Activated CD4-positive, CD25-positive, alpha-beta regulatory T cell (primary cell): ENCODE results near the gene FCHSD2.

Source experiments
- DNase-seq, 4 experiments: peaks; one replicate each; lab custom pipeline; 2025; lab: John Stamatoyannopoulos, UW

The FCHSD2 gene

DNA sequence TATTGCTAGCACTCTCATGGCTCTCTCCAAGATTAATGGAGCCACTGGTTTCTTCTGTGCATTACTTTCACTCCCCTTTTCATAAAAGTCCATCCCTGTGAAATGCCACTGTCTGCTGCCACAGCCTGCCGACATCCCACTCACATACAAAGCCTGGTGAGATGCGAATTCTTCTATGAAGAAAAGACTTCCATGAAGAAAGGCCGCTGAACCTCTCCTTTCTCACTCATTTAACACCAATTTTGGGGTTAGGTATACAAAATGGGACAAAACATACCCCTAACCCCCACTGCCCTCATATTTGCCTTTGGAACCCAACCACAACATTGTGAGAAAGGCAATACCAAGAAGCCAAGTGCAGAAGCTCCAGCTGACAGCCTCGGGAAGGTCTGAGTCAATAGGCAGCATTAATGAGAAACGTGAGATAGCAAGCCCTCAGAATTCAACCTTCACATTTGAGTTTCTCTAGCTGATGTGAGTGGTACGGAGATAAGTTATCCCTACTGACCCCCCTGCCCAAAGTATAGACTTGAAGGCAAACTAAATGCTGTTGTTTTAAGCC, 171.5 kb downstream of the FCHSD2 start:
- no peak for DNase-seq

DNA sequence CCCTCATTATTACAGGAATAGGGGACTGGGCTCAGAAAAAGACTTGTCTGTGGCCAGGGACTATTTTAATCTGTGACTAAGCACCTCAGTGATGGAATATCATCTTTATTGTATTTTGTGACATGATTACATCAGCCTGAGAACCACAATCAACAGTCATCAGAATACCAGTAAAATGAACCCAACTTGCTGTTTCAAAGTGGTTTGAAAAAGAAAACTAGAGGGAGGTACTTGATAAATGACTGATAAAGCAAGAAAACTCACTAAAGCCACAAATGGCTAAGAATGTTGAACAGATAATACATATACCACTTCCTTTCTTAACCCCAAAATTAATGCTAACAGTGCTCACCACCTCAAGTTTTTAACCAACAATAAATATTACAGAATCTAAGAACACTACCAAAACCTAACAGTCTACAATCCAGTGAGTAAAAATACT, 172.2 kb downstream of the FCHSD2 start:
- DNase-seq = no peak

DNA sequence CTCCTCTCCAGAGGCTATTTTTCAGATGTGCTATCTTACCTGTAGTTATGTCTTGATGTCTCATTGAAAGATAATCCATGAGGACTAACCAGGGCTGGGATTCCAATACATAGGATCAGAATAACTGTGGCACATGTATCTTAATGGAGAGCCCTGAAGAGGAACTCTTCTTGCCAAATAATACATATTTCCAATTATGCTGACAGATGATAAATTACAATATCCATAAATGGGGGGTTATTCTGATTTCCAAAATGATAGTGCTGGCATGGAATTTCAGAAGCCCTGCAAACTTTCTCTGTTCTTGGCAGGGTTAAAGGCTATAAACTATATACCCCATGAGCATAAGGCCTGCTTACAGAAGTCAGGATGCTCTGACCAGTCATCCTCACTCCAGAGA, 173.7 kb downstream of the FCHSD2 start:
- no peak for DNase-seq

DNA sequence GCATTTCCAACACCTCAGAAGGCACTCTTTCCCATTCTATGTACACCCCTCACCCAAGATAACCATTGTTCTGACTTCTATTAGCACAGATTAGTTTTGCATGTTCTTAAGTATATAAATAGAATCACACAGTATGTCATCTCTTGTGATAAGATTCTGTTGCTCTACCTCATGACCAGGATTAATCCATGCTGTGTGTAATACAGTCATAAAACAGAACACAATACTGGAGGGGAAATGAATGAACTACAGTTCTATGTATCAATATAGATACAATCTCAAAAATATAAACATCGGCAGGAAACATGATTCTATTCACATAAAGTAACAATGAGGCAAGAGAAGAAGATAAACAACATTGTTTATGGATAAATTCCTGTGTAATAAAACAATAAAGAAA, 176.4 kb downstream of the FCHSD2 start:
- DNase-seq = no peak

DNA sequence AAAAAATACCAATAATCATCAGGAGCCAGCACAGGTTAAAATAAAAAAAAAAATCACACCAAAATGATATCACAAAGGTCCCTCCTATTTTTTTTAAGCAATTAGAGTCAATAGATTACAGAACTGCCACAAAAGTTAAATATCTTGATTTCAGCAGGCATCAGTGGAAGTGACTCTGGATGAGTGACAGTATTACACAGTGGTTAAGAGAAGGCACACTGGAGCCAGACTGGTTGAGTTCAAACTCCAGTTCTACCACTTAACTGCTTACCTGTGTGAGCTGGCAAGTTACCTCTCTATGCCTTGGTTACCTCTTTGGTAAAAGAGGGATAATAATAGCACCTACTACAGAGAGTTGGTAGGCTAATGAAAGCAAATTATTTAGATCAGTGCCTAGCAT, 179.4 kb downstream of the FCHSD2 start:
- no peak for DNase-seq

DNA sequence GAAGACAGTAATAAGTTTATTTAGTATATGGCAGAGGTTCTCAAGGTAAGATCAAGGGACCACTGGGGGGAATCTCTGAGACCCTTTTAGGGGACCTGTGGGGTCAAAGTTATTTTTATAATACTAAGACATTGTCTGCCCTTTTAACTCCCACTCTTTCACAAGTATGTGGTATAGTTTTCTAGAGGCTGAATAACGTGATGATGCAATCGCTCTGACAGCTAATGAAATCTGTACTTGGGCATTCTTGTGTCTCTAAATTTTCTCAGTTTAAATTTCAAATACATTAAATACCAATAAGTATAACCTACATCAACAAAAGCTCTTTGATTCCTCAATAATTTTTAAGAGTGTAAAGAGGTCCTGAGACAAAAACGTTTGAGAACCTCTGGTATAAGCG, 180.0 kb downstream of the FCHSD2 start:
- DNase-seq = no peak

DNA sequence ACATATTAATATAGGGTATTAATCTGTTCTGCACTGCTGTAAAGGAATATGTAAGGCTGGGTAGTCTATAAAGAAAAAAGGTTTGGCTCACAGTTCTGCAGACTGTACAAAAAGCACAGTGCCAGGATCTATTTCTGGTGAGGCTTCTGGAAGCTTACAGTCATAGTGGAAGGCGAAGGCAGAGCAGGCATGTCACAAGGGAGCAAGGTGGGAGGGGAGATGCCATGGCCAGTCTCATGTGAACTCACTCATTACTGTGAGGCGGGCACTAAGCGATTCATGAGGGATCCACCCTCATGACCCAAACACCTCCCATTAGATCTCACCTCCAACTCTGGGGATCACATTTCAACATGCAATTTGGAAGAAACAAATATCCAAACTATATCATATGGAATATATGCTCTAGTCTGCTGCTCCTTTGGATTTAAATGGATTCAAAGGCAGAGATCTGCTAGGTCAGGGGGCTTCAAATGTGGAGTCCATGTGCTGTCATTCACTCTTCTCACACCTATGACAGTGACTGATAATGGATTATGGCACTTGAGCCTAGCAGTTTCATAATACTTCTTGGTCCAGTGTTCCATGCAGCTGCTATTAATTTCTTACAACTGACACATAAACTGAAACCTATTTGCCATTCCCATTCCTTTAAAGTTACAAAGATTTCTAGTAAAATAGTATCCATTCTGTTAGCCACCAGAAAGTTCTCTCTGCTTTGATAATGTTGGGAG, 182.0 kb downstream of the FCHSD2 start:
- DNase-seq = no peak

DNA sequence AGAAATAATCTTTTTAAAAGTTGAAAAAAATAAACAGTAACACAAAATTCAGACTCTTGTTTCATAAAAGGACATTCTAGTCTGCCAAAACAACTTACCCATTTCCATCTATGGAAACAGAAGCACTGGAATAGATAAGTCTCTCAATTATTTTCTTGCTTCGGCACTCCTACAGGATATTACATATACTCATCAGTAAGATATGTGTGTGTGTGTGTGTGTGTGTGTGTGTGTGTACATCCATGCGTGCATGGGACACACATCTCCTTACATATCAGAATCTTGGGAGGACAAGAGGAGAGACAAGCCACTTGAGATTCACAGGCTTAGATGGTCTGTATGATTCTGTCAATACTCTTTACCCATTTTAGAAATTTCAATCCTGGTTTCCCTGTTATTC, 183.3 kb downstream of the FCHSD2 start:
- DNase-seq = no peak

DNA sequence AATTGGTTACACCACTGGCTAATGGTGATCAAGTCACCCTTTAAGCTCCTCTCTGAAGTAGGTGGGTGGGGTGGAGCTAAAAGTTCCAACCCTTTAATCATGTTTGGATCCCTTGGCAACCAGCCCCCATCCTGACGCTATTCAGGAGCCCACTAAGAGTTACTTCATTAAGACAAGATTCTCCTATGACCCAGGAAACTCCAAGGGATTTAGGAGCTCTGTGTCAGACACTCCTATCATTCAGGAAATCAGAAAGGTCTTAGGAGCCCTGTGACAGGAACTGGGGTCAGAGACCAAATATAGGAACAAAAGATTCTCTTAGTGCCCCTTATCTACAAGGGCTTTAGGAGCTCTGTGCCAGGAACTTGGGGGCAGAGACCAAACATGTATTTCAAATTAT, 186.7 kb downstream of the FCHSD2 start:
- DNase-seq = no peak

DNA sequence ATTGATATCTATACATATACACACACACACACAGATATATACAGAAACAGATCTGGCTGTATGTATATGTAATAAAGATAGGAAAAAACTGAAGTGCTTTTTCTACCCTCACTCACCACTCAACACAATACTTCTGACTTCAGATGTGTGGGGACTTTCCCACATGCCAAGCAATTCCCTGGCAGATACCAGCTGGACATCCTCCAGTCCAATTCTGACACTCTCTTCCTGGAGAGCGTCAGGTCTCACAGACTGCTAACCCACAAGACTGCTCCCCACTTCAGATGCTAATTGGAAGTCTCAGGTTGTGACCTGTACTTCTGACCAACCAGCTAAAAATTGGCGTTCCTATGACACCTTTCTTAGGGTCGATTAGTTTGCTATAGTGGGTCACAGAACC, 187.3 kb downstream of the FCHSD2 start:
- no peak for DNase-seq

DNA sequence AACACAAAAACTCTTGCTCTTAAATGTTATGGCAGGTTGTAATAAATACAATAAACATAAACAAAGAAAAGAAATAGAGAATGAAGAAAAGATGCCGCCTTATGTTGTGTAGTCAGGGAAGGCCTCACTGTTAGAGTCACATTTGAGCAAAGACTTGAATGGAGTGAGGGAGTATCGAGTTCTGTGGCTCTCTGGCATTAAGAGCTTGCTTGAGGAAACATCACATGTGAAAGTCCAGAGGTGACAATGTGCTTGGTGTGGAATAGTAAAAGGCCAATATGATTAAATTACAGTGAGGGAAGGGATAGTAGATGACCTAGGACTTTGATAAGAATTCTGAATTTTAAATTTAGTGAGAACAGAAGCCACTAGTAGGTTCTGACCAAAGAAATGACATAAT, 188.5 kb downstream of the FCHSD2 start:
- DNase-seq = no peak

DNA sequence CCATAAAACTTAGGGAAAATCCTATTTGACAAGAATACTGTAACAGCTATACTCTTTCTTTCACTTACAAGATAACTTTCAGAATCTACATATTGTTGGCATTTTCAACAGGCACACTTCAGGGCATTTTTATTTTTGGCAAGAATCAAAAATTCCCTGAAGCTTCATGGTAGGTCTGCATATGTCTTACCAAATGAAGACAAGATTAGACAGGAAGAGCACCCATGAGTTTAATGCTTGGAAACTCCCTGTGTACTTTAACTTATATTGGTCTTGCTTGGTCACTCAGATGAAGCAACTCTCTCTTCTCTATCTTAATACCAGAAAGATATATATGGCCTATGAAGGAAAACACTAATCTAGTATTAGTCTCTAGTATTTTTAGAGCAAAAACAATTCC, 190.2 kb downstream of the FCHSD2 start:
- no peak for DNase-seq

DNA sequence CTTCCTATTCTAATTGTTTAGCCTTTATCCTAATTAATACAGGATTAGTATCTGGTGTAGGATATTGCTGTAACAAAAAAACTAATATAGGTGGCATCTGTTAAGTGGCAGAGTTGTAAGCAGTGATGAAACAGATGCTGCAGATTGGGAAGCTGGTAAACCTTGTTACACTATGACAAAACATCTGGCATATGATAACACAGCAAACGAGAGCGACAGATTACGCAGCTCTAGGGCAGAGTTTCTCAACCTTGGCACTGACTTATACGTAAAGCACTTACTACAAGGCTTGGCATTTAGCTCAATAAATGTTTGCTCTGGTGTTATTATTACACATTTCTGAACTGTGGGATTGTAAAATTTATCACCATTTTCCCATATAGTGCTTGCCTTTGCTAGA, 190.9 kb downstream of the FCHSD2 start:
- DNase-seq = no peak

DNA sequence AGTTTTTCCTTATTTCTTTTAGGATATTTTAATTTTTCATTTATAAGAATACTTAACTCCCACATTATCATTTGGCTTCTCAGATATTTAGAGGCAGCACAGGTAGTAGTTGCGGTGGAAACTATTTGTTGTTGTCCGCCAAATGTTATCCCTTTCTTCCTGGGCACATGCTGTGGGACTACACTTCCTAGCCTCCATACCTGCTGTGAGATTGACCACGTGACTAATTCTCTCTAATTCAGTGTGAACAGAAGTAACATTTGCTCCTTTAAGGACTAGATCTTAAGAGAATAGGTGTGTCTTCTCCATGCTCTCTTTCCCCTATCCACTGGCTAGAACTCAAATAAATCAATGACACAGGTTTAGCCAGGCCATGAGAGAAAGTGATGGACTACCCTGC, 191.4 kb downstream of the FCHSD2 start:
- DNase-seq = no peak

DNA sequence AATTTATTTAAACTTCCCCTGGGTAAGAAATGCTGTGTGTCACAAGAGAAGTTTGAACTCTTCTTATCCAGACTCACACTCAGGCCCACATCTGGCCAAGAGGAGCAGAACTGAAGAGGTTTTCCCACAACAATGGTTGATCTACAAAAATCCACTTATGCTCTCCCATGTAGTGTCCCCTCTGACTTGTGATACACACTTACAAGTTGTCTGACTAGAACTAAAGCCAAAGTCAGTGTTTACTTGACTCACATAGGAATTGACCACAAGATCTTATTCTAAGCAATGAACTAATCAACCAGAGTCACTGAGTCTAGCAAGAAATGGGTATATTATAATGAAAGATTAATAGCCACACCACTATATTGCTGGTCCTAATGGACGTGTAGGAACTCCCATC, 194.9 kb downstream of the FCHSD2 start:
- no peak for DNase-seq

DNA sequence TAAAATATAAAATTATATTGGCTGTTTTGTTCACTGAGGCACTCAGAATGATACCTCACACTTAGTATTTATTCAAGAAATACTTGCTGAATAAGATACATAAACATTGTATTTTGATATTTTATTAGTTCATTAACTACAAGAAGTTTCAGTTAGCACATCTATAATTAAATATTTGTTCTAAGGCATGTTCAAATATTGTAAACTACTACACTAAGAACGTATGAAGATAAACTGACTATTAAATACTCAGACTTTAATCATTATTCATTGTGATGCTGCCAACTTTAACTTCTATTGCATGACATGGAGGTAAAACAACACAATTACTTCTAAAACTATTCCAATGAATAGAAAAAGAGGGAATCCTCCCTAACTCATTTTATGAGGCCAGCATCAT, 198.5 kb downstream of the FCHSD2 start:
- DNase-seq = no peak

DNA sequence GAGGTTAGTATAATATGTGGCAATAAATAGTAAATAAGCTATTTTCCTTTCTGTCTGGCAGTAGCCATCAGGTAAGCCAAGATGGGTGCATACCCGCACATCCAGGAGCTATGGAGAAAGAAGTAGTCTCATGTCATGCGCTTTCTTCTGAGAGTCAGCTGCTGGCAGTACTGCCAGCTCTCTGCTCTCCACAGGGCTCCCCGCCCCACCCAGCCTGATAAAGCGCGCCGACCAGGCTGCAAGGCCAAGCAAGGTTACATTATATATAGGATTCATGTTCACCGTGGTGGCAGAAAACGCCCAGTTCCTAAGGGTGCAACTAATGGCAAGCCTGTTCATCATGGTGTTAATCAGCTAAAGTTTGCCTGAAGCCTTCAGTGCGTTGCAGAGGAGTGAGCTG, 201.7 kb downstream of the FCHSD2 start:
- DNase-seq = no peak

DNA sequence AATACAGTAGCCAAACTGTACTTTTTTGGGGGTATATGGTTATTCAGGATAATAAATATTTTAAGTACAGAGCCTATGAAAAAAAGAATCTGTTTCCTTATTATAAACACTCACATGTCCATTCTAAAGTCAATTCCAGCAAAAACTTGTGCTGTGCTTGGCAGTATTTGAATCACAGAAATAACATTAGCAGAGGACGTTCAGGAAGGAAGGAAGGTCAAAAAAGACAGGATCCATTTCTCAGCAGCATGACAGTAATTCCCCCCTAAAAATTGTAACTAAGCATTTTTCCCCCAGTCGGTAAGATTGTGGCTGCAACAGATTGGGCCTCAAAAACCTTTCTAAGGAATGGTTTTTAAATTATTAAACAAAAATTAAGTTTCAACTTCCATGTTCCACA, 203.1 kb downstream of the FCHSD2 start:
- no peak for DNase-seq

DNA sequence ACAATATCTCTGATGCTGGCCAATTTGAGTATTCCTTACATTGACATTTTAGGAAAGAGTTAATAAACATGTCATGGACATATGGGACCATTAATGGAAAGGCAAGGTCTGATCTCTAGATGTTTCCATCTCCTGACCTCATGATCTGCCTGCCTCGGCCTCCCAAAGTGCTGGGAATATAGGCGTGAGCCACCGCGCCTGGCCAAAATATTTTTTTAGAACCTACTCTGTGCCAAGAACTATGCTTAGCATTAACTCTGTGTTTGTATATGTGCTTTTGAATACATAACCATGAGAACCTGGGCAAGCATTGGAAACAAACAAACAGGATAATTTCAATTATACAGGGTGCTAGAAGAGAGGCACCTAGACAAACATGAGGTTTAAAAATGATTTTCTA, 204.7 kb downstream of the FCHSD2 start:
- DNase-seq = no peak

DNA sequence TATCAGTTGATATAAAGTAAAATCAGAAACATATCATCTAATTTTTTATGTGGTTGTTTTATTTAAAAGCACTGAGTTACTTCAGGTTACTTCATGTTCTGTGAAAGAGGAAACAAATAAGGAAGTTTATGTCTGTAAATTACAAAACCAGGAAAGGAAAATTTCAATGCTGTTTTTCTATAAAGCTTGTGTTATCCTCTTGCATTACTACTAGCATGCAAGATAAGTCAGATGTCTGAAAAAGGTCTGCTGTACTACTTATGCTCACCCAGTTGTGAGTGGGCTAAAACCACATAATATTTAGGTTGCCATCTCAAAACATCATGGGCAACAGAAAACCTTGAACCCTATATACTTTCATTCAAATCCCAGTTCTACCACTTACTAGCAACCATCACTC, 206.4 kb downstream of the FCHSD2 start:
- no peak for DNase-seq

DNA sequence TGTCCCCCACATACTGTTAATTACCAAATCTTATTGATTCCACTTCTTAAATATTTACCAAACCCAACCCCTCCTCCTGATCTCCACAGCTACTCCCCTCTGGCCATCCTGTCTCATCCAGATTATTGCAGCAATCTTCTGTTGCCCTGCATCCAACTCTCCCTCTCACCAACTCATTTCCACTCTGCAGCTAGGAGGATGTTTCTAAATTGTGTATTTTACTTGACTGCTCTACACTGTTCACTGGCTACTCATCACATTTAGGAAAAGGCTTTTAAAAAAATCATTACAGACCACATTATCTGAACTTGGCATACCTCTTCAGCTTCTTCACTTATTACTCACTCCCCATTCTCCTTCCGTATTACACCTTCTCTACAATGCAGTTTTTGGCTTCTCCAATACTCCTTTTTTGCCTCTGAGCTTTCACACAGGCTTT, 210.0 kb downstream of the FCHSD2 start:
- no peak for DNase-seq

DNA sequence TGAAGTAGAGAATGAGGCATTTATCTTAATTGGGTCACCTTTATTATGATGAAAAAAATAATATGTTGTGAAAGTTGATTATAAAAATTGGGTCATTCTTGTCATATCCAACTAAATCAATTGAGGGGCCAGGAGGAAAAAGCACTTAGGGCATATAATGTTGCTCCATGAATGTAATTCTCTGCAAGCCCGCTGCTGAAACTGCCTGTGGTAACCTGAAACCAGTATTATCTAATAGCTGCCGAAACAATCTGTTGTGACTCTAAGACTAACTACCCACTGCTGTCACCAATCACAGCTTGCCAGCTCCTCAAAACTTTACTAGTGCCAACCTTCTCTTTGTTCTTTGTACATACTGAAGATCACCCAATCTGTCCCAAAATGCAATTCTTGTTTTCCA, 212.1 kb downstream of the FCHSD2 start:
- no peak for DNase-seq

DNA sequence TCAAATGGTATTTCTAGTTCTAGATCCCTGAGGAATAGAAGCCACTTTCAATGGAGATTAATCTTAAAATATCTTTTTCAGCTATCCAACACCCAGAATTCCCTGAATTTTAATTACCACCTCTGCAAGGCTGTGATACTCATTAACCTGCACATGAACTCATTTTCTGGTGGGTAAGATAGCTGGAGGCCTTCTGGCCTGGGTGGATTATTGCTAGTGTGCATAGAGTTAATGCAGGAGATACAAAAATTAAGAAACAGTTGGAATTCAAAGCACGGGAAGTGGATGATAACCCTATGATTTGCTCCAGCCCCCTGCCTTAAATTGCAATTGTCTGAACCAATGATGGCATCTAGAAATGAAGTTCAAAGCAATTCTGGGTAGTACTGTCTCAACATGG, 212.9 kb downstream of the FCHSD2 start:
- DNase-seq = no peak

DNA sequence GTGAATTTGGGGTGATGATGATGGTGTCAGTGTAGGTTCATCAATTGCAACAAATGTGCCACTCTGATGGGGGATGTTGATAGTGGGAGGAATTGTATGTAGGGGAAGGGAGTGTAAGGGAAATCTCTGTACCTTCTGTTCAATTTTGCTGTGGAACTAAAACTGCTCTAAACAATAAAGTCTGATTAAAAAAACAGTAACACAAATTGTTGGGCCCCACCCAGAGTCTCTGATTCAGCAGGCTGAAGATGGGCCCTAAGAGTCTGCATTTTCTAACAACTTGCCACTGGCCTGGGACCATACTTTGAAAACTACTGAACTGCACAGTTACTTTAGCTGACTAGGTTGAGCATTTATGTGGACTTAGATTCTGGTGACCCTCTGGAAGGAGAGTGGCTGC, 214.7 kb downstream of the FCHSD2 start:
- no peak for DNase-seq
